ENCODE measurements around the gene STXBP4.

The STXBP4 gene

GRCh38 chr17:54945671-54946070 lies 22.9 kb upstream of the STXBP4 start:
- Histone ChIP-seq H3K27ac (ENCODE audit: low read depth, low read length, poor library complexity, severe bottlenecking) (no peak overlapping the region), H3K4me3 (ENCODE audit: low read depth, low read length, poor library complexity, severe bottlenecking) (no peak overlapping the region), H3K4me1 (ENCODE audit: insufficient read depth, low read length, severe bottlenecking) (no peaks in the 10 kb centered on the region), H3F3A (ENCODE audit: insufficient read depth, low read length) (no peaks in the 10 kb centered on the region), H3K79me2 (ENCODE audit: insufficient read depth, low read length) (no peaks in the 10 kb centered on the region), H3K9me2 (ENCODE audit: low read depth, low read length) (no peaks in the 10 kb centered on the region), H3K36me3 (ENCODE audit: insufficient read depth, low read length) (no peaks in the 10 kb centered on the region), H3K9ac (ENCODE audit: low read length) (no peak overlapping the region), H2AFZ (ENCODE audit: low read length) (no peak overlapping the region), H3K4me2 (ENCODE audit: low read length) (no peak overlapping the region), H3K27me3 (ENCODE audit: insufficient read depth, low read length) (peaks cover 3% of the 10 kb centered on the region; the same call in 1 of the 2 replicates), H4K20me1 (ENCODE audit: insufficient read depth, low read length) (no peaks in the 10 kb centered on the region), H3K9me3 (ENCODE audit: low read length) (no peaks in the 10 kb centered on the region)
- TF ChIP-seq EZH2 (IDR thresholded peaks at IDR 0.05; ENCODE audit: borderline replicate concordance, low read length) (no peak), CTCF (IDR thresholded peaks at IDR 0.05; ENCODE audit: low read length) (no peak)

- H3K36me3 ChIP-seq (ENCODE audit: insufficient read depth, low read length) = no peaks in the 10 kb centered on the region
- H3K9me3 ChIP-seq (ENCODE audit: low read length) = no peaks in the 10 kb centered on the region
- no peak overlapping the region for H3K9ac ChIP-seq (ENCODE audit: low read length)
- H3K79me2 ChIP-seq (ENCODE audit: insufficient read depth, low read length) = no peaks in the 10 kb centered on the region
- no peaks in the 10 kb centered on the region for H3F3A ChIP-seq (ENCODE audit: insufficient read depth, low read length)
- no peaks in the 10 kb centered on the region for H3K9me2 ChIP-seq (ENCODE audit: low read depth, low read length)
- H3K4me1 ChIP-seq (ENCODE audit: insufficient read depth, low read length, severe bottlenecking) = no peaks in the 10 kb centered on the region
- TF ChIP-seq CTCF (IDR thresholded peaks at IDR 0.05; ENCODE audit: low read length) = no peak
- TF ChIP-seq EZH2 (IDR thresholded peaks at IDR 0.05; ENCODE audit: borderline replicate concordance, low read length) = no peak
- no peaks in the 10 kb centered on the region for H4K20me1 ChIP-seq (ENCODE audit: insufficient read depth, low read length)
- peaks cover 3% of the 10 kb centered on the region; the same call in 1 of the 2 replicates for H3K27me3 ChIP-seq (ENCODE audit: insufficient read depth, low read length)
- H3K27ac ChIP-seq (ENCODE audit: low read depth, low read length, poor library complexity, severe bottlenecking) = no peak overlapping the region
- H3K4me2 ChIP-seq (ENCODE audit: low read length) = no peak overlapping the region
- no peak overlapping the region for H3K4me3 ChIP-seq (ENCODE audit: low read depth, low read length, poor library complexity, severe bottlenecking)
- no peak overlapping the region for H2AFZ ChIP-seq (ENCODE audit: low read length)
Measured at GRCh38 chr17:54947396-54947795, 21.2 kb upstream of the STXBP4 start.

DNA sequence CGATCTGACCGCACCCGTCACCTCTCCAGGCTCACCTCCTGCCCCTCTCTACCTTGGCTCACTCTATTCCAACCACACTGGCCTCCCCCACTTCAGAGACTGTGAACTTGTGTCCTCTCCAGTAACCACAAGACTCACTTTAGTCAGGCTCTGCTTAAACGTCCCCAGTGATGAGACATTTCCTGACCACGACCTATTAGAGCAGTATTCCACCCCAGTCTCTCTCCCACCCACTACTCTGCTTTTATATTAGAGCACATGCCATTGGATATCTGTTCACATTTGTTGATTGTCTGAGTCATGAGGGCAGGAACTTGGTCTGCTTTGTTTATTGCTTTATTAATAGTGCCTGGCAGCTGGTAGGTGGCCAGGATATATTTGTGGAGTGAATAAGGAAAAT lies 20.2 kb upstream of the STXBP4 start:
- no peaks in the 10 kb centered on the region for H3F3A ChIP-seq (ENCODE audit: insufficient read depth, low read length)
- H3K4me1 ChIP-seq (ENCODE audit: insufficient read depth, low read length, severe bottlenecking) = no peaks in the 10 kb centered on the region
- no peaks in the 10 kb centered on the region for H4K20me1 ChIP-seq (ENCODE audit: insufficient read depth, low read length)
- H3K79me2 ChIP-seq (ENCODE audit: insufficient read depth, low read length) = no peaks in the 10 kb centered on the region
- H3K9ac ChIP-seq (ENCODE audit: low read length) = no peak overlapping the region
- H2AFZ ChIP-seq (ENCODE audit: low read length) = no peak overlapping the region
- H3K36me3 ChIP-seq (ENCODE audit: insufficient read depth, low read length) = no peaks in the 10 kb centered on the region
- no peak overlapping the region for H3K4me2 ChIP-seq (ENCODE audit: low read length)
- H3K9me3 ChIP-seq (ENCODE audit: low read length) = no peaks in the 10 kb centered on the region
- H3K9me2 ChIP-seq (ENCODE audit: low read depth, low read length) = no peaks in the 10 kb centered on the region
- no peak for TF ChIP-seq EZH2 (IDR thresholded peaks at IDR 0.05; ENCODE audit: borderline replicate concordance, low read length)
- no peak for TF ChIP-seq CTCF (IDR thresholded peaks at IDR 0.05; ENCODE audit: low read length)
- peaks cover 3% of the 10 kb centered on the region; the same call in 1 of the 2 replicates for H3K27me3 ChIP-seq (ENCODE audit: insufficient read depth, low read length)
- no peak overlapping the region for H3K4me3 ChIP-seq (ENCODE audit: low read depth, low read length, poor library complexity, severe bottlenecking)
- no peak overlapping the region for H3K27ac ChIP-seq (ENCODE audit: low read depth, low read length, poor library complexity, severe bottlenecking)

All from OCI-LY1 (cell line).